HG03432 (cell line): Measurements from ENCODE around the gene METTL27.
"Not testable (repeated sequence)": the region's sequence is repeated elsewhere in the genome, so short reads cannot be mapped to it uniquely, and the experiment has no call there.

Experiments used
- ATAC-seq: cut with Tn5 transposase; IDR thresholded peaks from one replicate; pipeline ENCODE4 v1.9.1; 2021; ENCODE audit warnings: mild to moderate bottlenecking, moderate library complexity; ENCODE audit not compliant: unreplicated experiment

Gene METTL27

DNA sequence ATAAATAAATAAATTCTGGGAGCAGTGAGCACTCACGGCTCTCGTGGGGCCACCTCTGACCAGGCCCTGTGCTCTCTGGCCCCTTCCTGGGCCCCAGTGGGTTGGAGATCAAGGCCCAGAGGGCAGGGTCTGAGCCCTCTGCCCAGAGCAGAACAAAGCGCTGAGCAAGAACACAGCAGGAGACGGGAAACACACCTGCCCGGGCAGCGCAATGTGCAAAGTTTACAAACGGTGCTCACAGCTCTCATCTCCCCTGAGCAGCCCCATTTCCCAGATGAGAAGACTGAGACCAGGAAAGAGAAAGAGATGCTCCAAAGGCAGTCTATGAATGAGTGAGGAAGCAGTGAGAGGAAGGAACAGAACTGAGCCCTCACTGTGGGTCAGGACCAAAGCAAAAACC is 3.0 kb downstream of the METTL27 start:
- no peak for ATAC-seq

DNA sequence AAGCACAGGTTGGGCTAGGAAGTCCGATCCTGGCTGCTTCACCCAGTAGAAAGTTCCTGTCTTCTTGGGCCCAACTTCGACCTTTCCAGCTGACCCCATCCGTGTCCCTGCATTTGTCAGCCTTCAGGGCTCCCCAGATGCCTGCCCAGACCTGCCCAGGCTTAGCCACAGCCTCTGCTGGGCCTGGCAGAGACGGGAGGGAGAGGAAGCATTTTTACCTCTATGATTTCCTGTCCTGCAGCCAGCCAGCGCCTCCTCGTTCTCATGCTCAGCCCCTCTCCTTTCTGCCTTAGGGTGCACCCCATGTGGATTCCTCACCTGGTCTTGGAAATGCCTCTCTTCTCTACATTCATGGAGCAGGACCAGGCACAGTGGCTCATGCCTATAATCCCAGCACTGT is 3.7 kb downstream of the METTL27 start:
- no peak for ATAC-seq

DNA sequence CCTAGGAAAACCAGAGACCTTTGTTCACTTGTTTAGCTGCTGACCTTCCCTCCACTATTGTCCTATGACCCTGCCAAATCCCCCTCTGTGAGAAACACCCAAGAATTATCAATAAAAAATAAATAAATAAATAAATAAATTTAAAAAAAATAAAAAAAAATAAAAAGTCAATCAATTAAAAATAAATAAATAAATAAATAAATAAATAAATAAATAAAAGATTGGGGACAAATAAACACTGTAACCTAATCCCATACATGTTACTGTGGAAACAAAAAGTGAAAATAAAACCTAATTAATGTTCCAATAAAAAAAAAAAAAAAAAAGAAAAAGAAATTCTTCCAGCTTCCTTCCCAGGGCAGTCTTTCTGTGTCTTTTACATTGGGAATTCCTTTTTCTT is 5.1 kb downstream of the METTL27 start:
- not testable (repeated sequence) for ATAC-seq

DNA sequence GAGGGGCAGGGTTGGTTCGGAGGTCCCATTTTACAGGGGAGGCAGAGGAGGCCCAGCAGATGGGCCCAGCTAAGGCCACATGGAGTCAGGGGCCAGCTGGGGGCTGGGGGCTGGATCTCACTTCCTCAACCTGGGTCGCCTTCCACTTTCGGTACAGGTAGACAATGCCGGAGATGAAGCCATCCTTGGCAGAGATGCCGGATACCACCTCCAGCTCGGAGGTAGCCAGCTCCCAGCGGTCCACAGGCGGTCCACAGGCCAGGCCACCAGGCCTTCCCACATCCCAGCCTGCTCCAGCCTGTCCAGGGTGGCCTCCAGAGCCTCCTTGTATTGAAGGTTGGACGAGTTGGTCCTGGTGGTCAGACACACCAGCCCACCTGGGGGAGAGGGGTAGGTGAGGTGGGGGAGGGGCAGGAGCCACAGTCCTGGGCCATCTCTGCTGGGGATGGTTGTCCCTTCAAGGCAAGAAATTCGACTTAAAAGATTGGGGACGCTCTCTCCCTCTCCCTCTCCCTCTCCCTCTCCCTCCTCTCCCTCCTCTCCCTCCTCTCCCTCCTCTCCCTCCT is 7.6 kb downstream of the METTL27 start:
- no peak for ATAC-seq

DNA sequence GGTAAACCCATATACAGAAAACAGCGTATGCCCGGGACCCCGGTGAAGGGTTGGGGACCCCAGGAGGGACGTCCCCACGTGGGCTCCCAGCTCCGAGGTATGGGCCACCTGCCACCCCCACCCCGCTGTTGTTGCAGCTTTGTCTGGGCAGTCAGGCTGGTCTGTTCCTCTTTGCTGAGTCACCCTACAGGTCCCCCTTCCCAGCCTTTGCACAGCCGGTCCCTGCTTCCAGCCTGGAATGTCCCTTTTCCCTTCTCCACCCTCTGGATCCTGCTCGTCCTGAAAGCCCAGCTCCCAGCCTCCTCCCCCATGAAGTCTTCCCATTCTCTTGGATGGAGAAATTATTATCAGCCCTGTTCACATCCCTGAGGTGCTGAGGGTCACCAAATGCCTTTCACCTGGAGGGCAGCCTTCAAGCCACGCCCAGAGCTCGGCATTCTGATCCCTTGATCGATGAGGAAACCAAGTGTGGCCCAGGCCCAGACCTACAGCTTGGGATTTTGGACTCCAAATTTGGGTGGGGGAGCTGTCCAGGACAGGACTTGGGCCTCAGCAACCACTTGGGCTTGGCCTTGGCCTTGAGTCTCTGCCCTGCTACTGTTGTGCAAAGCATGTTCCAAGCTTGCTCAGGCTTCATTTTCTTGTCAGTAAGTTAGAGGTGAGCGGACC is 8.9 kb downstream of the METTL27 start:
- no peak for ATAC-seq

DNA sequence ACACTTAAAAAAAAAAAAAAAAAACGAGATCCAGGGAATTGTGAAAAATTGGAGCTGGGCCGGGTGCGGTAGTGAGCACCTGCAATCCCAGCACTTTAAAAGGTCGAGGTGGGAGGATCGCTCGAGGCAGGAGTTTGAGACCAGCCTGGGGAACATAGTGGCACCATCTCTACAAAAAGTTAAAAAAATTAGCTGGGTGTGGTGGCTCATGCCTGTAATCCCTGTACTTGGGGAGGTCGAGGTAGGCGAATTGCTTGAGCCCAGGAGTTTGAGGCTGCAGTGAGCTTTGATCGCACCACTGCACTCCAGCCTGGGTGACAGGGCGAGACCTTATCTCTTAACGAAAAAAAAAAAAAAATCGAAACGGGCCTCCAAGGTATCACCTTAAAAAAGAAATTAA is 9.5 kb downstream of the METTL27 start:
- ATAC-seq, result no peak

DNA sequence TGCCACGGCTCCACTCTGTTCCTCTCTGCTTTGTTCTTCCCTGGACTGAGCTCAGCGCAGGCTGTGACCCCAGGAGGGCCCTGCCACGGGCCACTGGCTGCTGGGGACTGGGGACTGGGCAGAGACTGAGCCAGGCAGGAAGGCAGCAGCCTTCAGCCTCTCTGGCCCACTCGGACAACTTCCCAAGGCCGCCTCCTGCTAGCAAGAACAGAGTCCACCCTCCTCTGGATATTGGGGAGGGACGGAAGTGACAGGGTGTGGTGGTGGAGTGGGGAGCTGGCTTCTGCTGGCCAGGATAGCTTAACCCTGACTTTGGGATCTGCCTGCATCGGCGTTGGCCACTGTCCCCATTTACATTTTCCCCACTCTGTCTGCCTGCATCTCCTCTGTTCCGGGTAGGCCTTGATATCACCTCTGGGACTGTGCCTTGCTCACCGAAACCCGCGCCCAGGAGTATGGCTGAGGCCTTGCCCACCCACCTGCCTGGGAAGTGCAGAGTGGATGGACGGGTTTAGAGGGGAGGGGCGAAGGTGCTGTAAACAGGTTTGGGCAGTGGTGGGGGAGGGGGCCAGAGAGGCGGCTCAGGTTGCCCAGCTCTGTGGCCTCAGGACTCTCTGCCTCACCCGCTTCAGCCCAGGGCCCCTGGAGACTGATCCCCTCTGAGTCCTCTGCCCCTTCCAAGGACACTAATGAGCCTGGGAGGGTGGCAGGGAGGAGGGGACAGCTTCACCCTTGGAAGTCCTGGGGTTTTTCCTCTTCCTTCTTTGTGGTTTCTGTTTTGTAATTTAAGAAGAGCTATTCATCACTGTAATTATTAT is 10.3 kb downstream of the METTL27 start:
- ATAC-seq, result no peak

DNA sequence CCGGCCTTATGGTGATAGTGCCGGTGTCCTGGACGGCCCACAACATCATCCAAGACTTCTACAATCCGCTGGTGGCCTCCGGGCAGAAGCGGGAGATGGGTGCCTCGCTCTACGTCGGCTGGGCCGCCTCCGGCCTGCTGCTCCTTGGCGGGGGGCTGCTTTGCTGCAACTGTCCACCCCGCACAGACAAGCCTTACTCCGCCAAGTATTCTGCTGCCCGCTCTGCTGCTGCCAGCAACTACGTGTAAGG is 10.8 kb downstream of the METTL27 start:
- no peak for ATAC-seq

DNA sequence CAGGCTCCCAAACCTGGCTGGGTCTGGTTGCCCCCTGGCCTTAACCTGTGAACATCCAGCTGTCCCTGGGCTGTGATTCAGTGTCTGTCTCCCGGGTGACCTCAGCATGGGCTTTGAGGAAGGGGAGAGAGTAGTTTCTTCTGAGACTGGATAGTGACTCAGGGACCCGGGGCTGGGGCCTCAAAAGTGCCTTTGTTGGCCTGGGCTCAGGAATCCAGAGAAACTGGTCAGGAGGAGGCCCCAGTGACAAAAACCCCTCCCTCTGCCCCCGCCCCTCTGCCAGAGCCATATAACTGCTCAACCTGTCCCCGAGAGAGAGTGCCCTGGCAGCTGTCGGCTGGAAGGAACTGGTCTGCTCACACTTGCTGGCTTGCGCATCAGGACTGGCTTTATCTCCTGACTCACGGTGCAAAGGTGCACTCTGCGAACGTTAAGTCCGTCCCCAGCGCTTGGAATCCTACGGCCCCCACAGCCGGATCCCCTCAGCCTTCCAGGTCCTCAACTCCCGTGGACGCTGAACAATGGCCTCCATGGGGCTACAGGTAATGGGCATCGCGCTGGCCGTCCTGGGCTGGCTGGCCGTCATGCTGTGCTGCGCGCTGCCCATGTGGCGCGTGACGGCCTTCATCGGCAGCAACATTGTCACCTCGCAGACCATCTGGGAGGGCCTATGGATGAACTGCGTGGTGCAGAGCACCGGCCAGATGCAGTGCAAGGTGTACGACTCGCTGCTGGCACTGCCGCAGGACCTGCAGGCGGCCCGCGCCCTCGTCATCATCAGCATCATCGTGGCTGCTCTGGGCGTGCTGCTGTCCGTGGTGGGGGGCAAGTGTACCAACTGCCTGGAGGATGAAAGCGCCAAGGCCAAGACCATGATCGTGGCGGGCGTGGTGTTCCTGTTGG is 11.4 kb downstream of the METTL27 start, which contains the start of gene CLDN4:
TSS of gene CLDN4 (plus strand) at position 316 of the 903 bp plus-strand sequence. CDS start at position 522, 206 bp downstream.
- ATAC-seq, result no peak

DNA sequence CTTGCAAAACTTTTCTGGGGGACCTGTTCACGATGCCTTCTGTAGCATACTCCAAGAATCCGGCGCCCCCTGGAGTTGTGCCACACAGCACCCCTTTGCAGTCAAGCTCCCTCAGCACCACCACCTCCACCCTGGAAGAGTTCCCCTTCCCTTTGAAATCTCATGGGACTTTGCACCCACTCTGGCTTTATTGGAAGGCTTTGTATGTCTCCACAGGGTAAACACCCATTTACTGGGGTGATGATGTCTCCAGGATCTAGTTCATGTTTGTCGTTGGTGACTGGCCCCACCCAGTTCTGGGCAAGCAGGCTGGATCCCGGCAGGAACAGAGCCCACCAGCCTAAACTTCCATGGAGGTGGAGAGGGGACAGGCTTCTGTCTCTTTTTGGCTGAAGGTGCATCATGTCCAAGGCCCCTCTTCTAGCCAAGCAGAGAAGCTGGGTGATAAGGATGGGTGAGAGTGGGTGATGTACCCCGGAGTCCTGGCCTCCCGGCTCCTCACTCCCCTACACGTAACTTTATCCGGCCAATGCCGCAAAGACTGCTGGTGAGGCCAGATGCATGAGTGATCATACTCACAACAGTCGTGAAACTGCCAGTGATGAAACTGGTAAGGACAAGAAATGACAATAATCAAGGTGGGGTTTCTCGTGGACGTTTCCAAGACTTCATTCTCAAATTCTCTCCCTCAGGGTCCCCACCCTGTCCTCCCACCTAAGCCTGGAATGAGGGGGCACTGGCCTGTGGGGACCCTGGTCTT is 12.2 kb downstream of the METTL27 start:
- ATAC-seq, result no peak

DNA sequence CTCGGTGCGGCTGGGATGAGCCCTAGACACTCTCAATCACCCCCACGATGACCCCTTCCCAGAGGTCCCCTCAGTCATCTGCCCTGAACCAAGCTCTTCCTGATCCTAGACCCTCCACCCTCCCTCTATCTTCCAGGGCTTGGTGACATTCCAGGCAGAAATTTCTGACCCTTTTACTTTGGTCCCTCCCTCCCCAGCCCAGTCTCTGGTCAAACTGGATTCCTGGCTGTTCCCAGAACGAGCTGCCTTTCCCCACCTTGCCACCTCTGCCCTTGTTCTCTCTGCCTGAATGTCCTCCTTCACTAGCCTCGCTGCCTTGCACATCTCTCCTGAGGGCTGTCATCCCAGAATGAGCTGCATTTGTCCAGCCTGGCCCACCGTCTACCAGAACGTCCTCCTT is 12.8 kb downstream of the METTL27 start:
- ATAC-seq, result no peak

DNA sequence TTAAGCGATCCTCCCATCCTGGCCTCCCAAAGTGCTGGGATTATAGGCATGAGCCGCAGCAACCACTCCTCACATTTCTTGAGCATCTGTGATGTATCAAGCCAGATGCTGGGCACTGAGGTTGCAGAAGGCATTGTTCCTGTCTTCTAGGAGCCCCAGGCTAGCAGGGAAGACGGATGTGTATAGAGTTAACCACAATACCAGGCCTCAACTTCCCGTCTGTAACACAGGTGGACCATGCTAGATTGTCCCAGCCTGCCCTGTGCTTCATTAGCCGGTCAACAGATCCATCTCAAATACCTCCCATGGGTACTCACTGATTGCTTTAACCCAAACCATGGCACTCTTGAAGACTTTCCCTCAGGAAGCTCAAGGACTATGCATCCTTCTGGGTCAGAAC is 13.3 kb downstream of the METTL27 start:
- ATAC-seq, result no peak

DNA sequence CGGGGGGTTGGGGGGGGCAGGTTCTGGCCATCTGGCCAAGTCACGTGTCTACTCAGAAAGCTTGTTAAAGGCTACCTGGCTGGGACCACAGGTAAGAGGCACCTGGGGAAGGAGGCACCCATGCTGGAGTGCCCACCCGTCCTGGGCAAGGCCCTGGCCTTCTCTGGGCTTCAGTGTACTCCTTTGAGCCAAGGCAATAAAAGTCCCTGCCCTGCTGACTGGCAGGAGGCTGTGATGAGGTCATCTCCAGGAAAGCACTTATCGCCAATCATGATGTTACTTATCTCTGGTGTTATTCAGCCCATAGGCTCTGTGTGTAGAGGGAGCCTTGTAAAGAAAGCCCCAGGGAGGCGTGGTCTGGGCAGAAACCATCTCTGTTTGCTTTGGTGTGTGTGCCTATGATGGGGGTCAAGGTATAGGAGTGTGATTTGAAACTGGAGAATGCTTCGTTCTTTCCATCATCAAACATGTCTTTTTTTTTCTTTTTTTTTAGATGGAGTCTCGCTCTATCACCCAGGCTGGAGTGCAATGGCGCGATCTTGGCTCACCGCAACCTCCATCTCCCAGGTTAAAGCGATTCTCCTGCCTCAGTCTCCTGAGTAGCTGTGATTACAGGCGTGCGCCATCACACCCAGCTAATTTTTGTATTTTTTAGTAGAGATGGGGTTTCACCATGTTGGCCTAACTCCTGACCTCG is 14.1 kb downstream of the METTL27 start:
- no peak for ATAC-seq

DNA sequence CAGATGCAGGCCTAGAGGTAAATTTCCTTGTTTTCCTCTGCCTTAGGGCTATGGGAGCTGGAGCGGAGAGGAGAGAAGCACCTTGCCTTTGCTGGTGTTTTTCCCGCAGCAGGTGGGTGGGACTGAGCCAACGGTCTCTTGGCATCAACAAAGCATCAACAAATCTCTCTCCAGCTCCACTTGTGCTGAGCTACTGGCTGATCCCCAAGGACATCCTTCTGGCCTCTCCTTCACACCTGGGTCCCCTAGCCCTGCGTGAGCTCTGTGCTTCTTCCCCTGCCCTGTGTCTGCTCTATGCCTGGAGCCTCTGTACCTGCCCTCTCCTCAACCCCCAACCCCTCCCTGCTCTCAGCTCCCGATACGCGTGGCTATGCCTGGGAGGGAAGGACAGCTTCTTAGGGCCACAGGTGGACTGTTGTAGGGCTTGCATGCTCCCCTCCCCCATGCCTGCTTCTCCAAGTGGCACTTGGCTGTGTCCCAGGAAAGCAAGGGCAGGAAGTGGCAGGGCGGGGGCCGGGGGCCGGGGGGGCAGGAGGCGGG is 14.7 kb downstream of the METTL27 start:
- no peak for ATAC-seq

DNA sequence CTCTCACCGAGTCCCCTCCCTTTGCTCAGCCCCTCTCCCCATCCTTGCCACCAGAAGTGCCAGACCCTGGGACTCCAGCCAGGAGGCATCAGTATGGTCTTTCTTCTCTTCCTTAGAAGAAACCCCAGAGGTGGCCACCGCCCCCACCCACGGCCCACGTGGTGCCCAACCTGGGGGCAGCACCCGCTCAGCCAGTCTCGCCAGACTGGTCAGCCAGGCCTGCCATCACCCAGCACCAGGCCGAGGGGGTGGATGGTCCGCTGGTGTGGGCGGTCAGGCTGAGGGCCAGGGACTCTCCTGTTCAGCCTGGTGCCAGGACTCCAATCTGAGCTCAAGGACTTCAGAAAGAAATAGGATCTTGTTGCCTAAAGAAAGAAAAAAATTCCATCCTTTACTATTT is 17.3 kb downstream of the METTL27 start:
- ATAC-seq, result no peak

DNA sequence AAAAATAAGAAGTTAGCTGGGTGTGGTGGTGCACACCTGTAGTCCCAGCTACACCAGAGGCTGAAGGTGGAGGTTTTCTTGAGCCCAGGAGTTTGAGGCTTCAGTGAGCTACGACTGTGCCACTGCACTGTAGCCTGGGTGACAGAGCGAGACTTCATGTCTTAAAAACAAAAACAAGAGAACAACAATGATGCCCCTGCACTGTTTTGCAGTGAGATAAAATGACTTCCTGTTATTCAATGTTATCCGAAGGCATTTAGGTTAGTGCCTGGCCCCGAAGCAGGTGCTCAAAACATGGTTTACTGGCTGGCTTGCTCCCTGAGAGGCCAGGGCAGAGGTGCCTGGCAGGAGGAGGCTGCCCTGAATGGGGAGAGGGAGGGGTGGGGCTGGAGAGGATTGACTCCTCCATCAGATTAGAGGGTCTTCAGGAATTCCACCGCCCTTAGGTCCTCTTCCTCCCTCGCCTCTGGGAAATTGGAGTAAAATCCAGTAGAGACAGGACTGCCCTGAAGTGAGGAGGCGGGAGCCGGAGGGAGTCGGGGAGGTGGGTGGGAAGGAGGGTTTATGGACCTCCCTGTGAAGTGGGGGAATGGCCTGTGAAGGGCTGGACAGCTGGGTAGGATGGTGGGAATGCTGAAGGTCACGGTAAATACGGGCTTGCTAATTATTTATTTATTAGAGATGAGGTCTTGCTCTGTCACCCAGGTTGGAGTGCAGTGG is 18.3 kb downstream of the METTL27 start:
- no peak for ATAC-seq

DNA sequence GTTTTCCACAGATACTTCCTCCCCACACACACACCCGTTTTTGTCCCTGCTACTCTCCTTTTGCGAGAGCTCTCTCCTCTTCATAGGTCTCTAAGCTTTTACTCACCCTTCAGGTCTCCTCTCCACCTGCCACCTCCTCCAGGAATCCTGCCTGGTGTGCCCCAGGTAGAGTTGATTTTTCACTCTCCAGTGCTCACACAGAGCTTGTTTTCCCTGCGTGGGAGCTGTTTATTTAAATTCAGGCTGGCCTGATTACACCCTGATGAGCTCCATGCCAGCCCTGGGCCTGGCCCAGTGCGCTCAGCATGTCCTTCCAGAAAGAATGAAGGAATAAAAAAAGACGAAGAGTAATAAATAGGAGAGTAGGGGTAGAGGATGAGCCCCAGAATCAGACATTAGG is 19.1 kb downstream of the METTL27 start:
- ATAC-seq, result no peak

DNA sequence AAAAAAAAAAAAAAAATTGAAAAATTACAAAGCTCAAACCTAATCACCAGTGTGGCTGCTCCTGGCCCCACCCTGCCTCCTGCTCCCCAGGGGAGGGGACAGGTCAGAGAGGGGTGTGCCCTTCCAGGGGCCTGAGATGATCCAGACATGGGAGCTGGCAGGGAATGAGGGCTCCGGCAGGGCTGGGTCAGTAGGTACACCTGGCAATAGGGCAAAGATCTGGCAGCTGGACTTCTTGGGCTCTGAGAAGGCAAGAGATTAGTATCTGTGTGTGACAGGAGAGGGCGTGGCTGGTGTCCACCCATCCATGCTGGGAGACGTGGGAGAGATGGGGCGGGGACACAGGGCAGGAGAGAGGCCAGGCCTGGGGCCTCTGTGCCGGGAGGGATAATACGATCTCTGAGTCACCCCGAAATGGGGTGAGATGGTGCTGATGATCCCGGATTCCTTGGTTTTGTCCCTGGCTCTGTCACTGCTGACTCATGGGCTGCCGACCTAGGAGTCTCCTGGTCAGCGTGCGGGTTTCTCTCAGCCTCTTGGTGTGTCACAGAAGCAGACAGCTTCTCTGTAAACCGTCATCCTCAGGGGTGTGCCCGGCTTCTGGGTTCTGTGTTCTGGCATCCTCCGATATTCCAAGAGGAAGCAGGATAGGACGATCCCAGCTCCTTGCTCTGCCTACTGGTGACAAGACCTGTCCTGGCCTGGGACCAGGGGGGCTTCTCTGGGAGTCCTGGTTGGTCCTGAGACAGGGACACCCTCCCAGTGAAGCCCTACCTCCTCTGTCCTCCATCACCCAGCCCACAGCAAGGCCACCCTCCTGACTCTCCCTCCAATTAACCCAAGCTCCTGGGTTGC is 19.8 kb downstream of the METTL27 start:
- ATAC-seq, result no peak
